Inferior parietal cortex (tissue), 1 donor: Measurements from ENCODE around the gene ZFYVE27.
"Not testable (repeated sequence)": the region's sequence is repeated elsewhere in the genome, so short reads cannot be mapped to it uniquely, and the experiment has no call there.

ENCODE experiments used
- DNase-seq: peaks from one replicate; pipeline ENCODE4 v3.0.0-alpha.2; 2016; ENCODE audit errors: extremely low spot score

Gene ZFYVE27

DNA sequence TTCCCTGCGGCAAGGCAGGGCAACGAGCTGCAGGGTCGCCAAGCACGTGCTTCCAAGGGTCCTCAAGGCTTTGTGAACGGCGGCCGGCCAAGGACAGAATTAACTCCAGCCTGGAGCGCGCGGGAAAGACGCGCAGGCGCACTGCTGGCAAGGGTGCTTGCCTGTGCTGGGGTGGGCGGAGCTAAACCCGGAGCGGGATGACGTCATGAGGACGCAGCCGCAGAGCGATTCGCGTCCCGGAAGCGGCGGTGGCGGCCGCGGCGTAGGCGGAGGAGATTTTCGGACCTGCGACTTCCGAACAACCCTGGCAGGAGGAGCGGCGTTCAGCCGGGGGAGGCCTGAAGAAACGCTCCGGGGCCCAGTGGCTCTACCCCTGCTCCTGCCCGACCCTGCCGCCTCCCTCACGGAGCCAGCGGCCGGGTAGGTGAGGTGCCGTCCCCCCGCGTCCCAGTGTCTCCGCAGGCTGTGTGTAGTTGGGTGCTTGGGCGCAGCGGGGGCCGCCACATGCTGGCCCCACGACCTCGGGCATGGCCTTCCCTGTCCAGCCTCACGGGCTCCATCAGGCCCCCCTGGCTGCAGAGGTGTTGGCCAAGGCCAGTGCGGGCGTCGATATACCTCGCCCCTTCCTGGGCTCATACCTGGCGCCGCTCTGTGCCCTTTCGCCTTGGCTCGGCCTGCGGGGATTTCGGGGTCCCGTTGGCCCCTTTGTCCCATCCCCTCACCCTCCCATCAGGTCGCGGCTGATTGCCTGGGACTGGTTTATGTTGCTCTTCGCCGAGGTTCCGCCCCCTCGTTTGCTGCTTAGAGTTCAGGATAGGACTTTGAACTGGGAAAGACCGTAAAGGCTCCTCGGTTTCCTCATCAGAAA is at the start of gene ZFYVE27:
TSS of gene ZFYVE27 (plus strand) at position 227 of the 868 bp plus-strand sequence. CDS start 1,350 bp downstream, outside the sequence.
- peak; percentile 93 for DNase-seq

DNA sequence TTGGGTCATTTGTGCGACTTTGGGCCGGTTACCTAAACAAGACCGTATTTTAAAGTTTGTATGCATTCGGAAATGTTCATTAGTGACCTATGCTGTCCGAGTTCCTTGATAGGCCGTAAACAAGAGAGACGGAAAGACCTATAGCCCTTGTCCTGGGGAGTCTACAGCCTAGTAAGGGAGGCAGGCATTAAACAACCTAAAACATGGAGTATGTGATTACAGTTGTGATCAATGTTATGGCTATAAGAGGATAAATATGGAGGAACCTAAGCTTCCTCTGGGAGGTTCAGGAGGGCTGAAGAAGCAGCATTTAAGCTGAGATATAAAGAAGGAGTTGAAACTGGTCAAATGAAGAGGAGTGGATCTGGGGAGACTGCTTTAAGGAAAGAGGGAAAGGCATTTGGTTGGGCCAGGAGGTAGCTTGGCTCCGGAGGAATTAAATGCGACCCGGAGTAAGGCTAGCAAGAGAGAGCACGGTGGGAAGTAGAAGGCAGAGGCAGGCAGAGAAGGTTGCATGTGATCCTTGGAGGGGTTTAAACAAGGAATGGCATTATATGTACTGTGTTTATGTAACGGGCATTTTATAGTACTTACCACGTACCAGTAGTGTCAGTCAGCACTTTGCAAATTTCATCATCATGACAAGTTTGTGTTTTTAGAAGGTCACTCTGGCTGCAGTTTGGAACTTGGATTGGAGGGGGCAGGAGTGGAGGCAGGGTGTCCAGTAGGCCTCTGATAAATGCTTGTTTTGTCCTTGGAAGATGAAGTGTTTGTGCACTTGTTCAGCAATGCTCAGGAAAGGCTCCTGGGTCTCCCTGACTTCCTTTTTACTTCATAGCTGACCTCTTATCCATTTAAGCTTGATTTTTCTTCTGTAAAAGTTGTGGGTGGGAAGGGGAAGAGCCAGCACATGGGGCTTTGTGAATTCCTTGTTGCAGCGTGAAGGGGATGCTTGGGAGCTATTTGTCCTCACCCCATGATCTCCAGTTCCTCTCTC is 48.8 kb upstream of the ZFYVE27 start:
- DNase-seq: peak; percentile 27

DNA sequence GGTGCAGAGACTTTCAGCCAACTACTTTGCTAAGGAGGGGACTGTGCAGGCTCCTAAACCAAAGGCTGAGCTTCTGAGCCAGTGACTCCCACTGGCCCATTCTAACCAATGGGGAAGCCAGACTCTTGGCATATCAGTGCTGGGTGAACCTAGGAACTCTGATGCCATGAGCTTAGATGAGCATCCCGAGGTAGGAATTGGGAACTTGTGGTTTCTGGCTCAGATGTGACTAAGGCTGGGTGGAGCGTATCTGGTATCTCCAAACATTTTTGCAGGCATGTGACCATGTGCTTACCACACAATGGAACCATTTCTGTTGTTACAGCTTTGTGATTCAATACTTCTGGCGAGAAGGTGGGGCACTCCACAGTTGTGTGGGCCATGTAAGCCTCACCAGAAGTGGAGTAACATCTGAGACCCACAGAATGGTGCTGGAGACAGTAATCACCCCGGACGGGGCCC is 47.3 kb upstream of the ZFYVE27 start:
- DNase-seq: no peak

- DNase-seq: no peak
Measured at GRCh38 chr10:97690133-97690532, 46.8 kb upstream of the ZFYVE27 start.

- not testable (repeated sequence) for DNase-seq
Measured at GRCh38 chr10:97698072-97698655, 38.8 kb upstream of the ZFYVE27 start.

DNA sequence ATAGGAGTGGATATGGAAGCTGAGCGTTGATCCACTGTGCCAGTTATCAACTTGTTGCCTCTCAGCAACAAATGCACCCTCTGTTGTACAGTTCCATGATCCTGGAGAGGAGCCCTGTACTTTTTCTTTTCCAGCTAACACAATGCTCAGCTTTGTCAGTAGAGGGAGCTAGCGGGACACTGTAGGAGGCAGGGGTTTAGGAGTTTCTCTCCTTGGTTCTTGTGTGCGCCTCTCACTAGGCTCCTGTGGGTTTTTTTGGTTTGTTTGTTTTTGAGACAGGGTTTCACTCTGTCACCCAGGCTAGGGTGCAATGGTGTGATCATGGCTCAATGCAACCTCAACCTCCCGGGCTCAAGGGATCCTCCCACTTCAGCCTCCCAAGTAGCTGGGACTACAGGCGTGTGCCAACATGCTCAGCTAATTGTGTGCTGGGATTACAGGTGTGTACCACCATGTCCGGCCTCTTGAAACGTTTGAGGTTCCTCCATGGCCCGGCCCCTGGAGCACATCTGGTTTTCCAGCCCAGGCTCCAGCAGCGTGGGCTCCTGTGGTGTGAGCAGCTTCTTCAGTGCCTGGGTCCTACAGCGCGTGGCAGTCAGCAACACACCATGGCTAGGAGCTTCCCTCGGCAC is 35.4 kb upstream of the ZFYVE27 start:
- peak; percentile 91 for DNase-seq

DNA sequence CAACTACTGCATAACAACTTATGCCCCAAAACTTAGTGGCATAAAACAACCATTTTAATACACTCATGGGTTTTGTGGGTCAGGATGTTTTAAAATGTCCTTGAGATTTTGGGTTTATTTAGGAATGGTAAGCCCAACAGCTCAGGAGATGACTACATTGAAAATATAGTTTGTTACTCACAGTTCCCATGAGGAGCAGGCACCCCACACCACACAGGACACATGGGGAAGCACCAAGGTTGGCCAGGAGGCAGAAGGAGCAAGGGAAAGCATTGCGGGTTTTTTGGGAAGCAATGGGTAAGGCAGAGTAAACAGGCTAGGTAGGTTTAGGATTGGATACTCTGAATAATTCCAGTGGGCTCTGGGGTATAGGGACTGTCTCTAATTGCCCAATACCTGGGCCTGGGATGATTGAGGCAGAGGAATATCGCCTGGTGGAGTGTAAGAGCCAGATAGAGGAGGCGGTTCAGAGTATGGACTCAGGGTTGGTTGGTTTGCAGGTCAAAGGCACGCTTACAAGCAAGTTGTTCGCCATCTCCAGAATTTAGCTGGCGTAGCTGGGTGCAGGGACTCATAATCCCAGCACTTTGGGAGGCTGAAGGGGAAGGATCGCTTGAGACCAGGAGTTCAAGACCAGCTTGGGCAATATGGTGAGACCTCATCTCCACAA is 33.4 kb upstream of the ZFYVE27 start:
- no peak for DNase-seq

DNA sequence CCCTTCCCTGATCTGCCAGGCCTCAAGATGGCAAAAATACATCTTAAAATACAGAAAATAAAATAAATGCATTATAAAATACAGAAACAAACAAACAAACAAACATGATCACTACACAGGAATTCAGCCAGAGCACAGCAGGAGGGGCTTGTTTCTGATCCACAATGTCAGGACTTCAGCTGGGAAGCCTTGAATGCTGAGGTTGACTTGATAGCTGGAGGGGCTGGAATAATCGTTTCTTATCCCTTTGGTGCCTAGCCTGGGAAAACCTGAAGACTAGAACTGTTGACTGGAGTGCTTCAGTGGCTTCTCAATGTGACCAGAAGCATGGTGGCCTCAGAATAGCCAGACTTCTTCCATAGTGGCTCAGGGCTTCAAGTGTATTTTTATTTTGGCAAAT is 32.6 kb upstream of the ZFYVE27 start:
- DNase-seq: no peak

DNA sequence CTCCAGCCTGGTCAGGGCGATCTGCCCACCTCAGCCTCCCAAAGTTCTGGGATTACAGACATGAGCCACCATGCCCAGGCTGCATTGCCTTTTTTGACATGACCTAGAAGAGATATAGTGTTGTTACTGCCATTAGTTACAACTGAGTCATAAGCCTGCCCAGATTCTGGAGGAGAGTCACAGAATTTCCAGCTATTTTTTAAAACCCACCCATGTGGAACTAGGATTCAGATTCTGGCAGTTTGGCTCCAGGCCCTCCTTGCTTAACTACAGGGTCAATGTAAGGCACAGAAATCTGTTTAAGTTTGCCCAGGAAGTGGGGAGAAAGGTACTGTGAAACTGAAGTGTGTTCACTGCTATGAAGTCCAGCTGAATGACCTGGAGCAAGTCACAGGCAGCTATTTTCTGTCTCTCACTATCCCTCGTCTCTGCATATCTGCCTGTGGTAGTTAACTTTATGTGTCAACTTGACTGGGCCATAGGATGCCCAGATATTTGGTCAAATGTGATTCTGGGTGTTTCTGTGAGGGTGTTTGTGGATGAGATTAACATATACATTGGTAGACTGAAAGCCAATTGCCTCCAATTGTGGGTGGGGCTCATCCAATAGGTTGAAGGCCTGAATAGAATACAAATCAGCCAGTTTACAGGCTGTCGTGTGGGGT is 31.8 kb upstream of the ZFYVE27 start:
- DNase-seq: no peak

DNA sequence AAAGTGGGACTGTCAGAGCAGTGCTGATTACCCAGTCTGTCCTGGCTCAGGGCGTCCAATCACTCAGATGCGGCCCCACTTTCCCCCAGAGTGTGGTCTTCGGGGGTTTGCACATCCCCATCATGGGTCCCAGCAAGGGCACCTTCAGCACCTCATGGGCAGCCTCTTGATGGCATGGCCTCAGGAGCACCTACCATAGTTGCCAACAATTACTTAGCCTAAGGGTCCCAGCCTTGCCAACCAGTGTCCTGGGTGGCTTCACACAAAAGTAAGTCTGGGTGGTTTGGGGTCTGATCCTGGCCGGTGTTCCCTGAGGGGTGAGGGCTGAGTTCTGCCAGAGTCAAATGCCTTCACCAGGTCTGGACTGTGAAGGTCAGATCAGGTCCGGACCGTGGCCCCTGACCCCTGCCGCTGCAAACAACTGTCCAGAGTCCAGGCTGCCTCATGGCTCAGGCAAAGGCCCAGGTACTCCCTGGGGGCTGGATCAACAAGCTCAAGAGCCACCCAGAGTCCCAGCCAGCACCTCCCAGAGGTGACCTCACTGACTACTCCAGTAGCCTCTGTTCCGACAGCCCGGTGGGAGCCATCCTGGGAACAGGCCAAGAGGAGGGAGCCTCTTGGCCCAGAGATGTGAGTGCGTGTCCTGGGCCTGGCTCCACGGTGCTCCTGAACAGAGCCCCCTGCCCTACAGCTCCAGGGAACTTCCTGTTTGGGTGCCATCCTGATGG is 29.6 kb upstream of the ZFYVE27 start:
- no peak for DNase-seq

GRCh38 chr10:97708167-97708566 is 28.8 kb upstream of the ZFYVE27 start:
- no peak for DNase-seq

DNA sequence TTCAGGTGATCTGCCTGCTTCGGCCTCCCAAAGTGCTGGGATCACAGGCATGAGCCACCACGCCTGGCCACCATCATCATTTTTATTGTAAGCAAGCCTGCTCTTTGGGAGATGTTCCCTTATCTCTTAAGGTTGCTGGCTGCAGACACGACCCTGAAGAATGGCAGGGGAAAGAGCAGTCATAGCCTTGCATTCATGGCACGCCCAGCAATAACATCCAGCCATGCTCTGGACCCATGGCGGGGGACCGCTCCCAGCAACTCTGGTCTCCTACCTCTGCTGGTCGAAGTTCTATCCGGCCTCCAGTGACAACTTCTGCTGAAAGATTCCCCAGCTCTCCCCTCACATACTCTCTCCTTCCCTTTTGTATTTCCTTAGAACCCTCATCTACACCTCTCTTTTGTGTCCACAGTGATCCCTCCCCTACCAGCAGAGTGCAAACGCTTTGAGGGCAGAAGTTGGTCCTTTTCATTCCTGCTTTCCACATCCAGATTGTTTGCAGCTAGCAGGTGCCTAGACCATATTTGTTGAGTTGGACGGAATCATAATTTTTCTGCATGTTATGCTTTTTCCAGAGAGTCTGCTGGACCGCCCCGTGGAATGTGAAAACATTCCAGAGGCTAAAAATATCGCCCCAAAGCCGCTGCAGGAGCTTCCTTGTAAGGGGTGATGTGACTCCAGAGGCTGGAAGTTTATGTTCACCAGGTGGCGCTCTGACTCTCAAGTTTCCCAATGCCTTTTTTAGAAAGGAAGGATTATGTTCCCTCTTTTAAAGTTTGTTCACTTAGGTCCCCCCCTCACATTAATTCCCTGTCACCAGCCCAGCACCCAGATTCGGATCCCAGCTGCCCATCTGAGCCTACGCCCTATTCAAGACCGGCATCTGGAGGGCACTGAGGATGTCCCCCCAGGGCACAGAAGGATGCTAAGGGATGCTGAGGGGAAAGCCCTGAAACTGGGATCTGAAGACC is 27.7 kb upstream of the ZFYVE27 start:
- peak; percentile 71 for DNase-seq

- DNase-seq: no peak
Measured at GRCh38 chr10:97711640-97712572, 25.0 kb upstream of the ZFYVE27 start.

GRCh38 chr10:97713339-97713825 is 23.5 kb upstream of the ZFYVE27 start, which contains the start of gene MARVELD1:
TSS of gene MARVELD1 (plus strand) at chr10:97713730. CDS start at chr10:97713877, 147 bp downstream.
- DNase-seq: no peak

DNA sequence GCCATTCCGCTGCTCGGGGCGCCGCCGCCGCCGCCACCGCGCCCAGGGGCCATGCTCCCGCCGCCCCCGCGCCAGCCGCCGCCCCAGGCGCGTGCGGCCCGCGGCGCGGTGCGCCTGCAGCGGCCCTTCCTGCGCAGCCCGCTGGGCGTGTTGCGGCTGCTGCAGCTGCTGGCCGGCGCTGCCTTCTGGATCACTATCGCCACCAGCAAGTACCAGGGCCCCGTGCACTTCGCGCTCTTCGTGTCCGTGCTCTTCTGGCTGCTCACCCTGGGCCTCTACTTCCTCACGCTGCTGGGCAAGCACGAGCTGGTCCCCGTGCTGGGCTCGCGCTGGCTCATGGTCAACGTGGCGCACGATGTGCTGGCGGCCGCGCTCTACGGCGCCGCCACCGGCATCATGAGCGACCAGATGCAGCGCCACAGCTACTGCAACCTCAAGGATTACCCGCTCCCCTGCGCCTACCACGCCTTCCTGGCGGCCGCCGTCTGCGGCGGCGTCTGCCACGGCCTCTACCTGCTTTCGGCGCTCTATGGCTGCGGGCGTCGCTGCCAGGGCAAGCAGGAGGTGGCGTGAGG is 23.0 kb upstream of the ZFYVE27 start:
- DNase-seq: peak; percentile 66

- DNase-seq: no peak
Measured at GRCh38 chr10:97714401-97715258, 22.3 kb upstream of the ZFYVE27 start.
